Heart right ventricle (tissue), 16 donors: ENCODE measurements around the gene ZSWIM5. TPM values are rescaled to one million over a fixed set of nuclear protein-coding genes. Genes with fewer than 3 reads are reported as not detected.
"Not testable (repeated sequence)": the region's sequence is repeated elsewhere in the genome, so short reads cannot be mapped to it uniquely, and the experiment has no call there.

Source experiments
- ATAC-seq, 8 donors: fragments of 200-7000 bp; cut with Tn5 transposase; one replicate each; pipeline ENCODE4 v1.9.1; 2020; ENCODE audit warnings: mild to moderate bottlenecking in 8 of 8, moderate library complexity in 8 of 8, moderate number of reproducible peaks in 1 of 8
- DNase-seq, 2 donors: peaks; one replicate each; pipeline ENCODE4 v3.0.0-alpha.2; 2020
- H3K27ac ChIP-seq, 10 donors: fragments of 200-600 bp; sonication (generic) in 2 of 10; one replicate each; pipeline versions ENCODE4 v1.5.0 to v1.8.0; 2020 to 2022; ENCODE audit warnings: mild to moderate bottlenecking in 3 of 10
- H3K27me3 ChIP-seq, 7 donors: fragments of 200-600 bp; one replicate each; pipeline ENCODE4 v1.8.0; 2021 to 2022; ENCODE audit warnings: mild to moderate bottlenecking in 2 of 7
- H3K36me3 ChIP-seq, 9 donors: fragments of 200-600 bp; sonication (generic) in 1 of 9; one replicate each; pipeline versions ENCODE4 v1.5.0 to v1.8.0; 2020 to 2022; ENCODE audit warnings: mild to moderate bottlenecking in 2 of 9
- H3K4me1 ChIP-seq, 9 donors: fragments of 200-600 bp; sonication (generic) in 1 of 9; one replicate each; pipeline versions ENCODE4 v1.5.0 to v1.8.0; 2020 to 2022; ENCODE audit warnings: mild to moderate bottlenecking in 4 of 9
- H3K4me3 ChIP-seq, 10 donors: fragments of 200-600 bp; sonication (generic) in 2 of 10; one replicate each; pipeline versions ENCODE4 v1.5.0 to v1.8.0; 2020 to 2022; ENCODE audit warnings: mild to moderate bottlenecking in 7 of 10, moderate library complexity in 2 of 10
- H3K9me3 ChIP-seq, 11 donors: fragments of 200-600 bp in 10 of 11; sonication (generic) in 2 of 11; one replicate each; pipeline versions ENCODE4 v1.5.0 to v1.8.0; 2013 to 2022; ENCODE audit warnings: mild to moderate bottlenecking in 2 of 11, control low read depth in 1 of 11, moderate library complexity in 1 of 11
- CTCF ChIP-seq, 9 donors: fragments of 200-600 bp; sonication (generic) in 2 of 9; IDR thresholded peaks; one replicate each; pipeline versions ENCODE4 v1.5.0 to v1.8.0; 2021 to 2022; ENCODE audit warnings: antibody characterized with exemption in 9 of 9, mild to moderate bottlenecking in 5 of 9, moderate library complexity in 1 of 9
- WGBS, 2 donors: extraction: QIAGEN DNeasy Blood & Tissue Kit; methylation state at CpG; one replicate each; pipeline ENCODE4 v1.1.7; 2013; ENCODE audit warnings: inconsistent platforms in 1 of 2; 5-methylcytosine and 5-hydroxymethylcytosine counted together
- intact Hi-C, 10 donors: fragments of 100-400 bp; cut with DNase I; formaldehyde crosslinking; loops; one replicate each; pipeline versions ENCODE4 v1.11.1 to v1.14.2; 2022
- polyA plus RNA-seq, 2 donors: library from polyadenylated mRNA; stranded (reverse); fragments of 200-250 nt; gene quantifications; one replicate each; pipeline ENCODE4 v1.2.3, GENCODE V29; 2013
- total RNA-seq, 10 donors: library from RNA; stranded (reverse); fragmentation: NEBNext Ultra II Directional in 3 of 10; extraction: Animal tissue kit (Norgen Biotek cat#: 25700) in 3 of 10; gene quantifications; one replicate each; pipeline versions ENCODE4 v1.2.1 to v1.2.4, GENCODE V29; 2021 to 2023
- donor health status: Arrhythmogenic right ventricular cardiomyopathy.
- donor health status: ischemic (EF 13 %, LVEDD 7.1; RV severe dilation, severe dysfunction).
- donor health status: healthy with polysubstance abuse.
- donor health status: DM: no; HTN: yes; CAD: no.
- donor health status: DM: no; HTN: no; CAD: no.
- donor health status: ischemic (EF 25% LVEDD 6.9; RV normal size, moderate dysfunction).
- donor health status: ischemic (EF 25% LVEDD 5.7; RV mildly dilated, moderate dysfunction).
- donor health status: healthy.
- donor health status: DM: yes; HTN: yes; CAD: no.
- donor health status: Ischemic cardiomyopathy.
- donor health status: ischemic (EF 35%, LVEDD 5.7; RV mildly dilated, moderate dysfunction).
- donor health status: nonischemic (EF 11% LVEDD 7.7; RV severe dilation, severe dysfunction).
- donor health status: DM: yes; HTN: yes; CAD: no.
- donor health status: PGD.
- donor health status: ischemic (EF 29% LVEDD 5.4; RV normal size, mild dysfunction).
- donor health status: nonischemic (EF 23%, LVEDD 6.1; RV moderate dilation, normal function).

Gene ZSWIM5
- total and polyA plus RNA-seq, 12 donors = 0.22 to 1.7 (median 0.77) TPM

DNA sequence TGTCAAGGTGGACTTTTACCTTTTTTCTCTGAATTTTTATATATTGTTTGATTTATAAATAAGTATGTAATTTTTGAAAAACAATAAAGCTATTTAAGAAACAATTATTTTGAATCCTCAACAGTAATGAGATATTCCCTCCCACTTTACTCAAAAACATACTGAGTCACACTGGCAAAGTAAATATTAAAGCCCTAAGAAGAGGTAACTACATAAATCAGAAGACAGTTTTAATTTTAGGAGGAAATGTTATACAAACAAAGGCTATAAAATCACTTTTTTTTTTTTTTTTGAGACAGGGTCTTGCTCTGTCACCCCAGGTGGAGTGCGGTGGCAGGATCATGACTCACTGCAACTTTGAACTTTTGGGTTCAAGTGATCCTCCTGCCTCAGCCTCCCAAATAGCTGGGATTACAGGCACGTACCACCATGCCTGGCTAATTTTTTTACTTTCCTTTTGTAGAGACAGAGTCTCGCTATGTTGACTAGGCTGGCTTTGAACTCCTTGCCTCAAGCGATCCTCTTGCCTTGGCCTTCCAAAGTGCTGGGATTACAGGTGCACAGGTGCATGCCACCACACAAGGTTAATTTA lies 36.2 kb downstream of the ZSWIM5 start:
- H3K9me3 ChIP-seq = peaks cover 0 to 4% (median 0%) of the 10 kb centered on the region in 11 donors
- ATAC-seq (no peak), DNase-seq (no peak)
- WGBS, 2 donors = 89 to 90% methylated on average over 4 of the region's 4 CpGs
- no peaks in the 10 kb centered on the region for H3K27me3 ChIP-seq
- intact Hi-C loops = no loop called here
- TF ChIP-seq CTCF (IDR thresholded peaks at IDR 0.05) = no peak
- H3K4me1 ChIP-seq = no peaks in the 10 kb centered on the region
- no peaks in the 10 kb centered on the region for H3K36me3 ChIP-seq
- H3K27ac ChIP-seq = no peak overlapping the region
- no peak overlapping the region for H3K4me3 ChIP-seq

GRCh38 chr1:45167947-45168346 lies 38.5 kb downstream of the ZSWIM5 start:
- H3K27me3 ChIP-seq, H3K27ac ChIP-seq, DNase-seq, H3K36me3 ChIP-seq, ATAC-seq, H3K4me1 ChIP-seq, H3K4me3 ChIP-seq, intact Hi-C loops: not testable (repeated sequence)
- WGBS, 2 donors = 95 to 99% methylated on average over 6 of the region's 6 CpGs
- H3K9me3 ChIP-seq = peaks cover 0 to 22% (median 0%) of the 10 kb centered on the region in 11 donors

DNA sequence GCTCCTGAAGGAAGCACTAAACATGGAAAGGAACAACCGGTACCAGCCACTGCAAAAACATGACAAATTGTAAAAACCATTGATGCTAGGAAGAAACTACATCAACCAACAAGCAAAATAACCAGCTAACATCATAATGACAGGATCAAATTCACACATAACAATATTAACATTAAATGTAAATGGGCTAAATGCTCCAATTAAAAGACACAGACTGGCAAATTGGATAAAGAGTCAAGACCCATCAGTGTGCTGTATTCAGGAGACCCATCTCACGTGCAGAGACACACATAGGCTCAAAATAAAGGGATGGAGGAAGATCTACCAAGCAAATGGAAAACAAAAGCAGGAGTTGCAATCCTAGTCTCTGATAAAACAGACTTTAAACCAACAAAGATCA lies 42.1 kb downstream of the ZSWIM5 start:
- ATAC-seq, DNase-seq, H3K27me3 ChIP-seq, intact Hi-C loops, H3K4me1 ChIP-seq, H3K4me3 ChIP-seq, H3K27ac ChIP-seq, H3K36me3 ChIP-seq: not testable (repeated sequence)
- WGBS, 2 donors = 82 to 83% methylated on average over 1 to 2 of the region's 2 CpGs
- H3K9me3 ChIP-seq = peaks cover 0 to 31% (median 0%) of the 10 kb centered on the region in 11 donors

DNA sequence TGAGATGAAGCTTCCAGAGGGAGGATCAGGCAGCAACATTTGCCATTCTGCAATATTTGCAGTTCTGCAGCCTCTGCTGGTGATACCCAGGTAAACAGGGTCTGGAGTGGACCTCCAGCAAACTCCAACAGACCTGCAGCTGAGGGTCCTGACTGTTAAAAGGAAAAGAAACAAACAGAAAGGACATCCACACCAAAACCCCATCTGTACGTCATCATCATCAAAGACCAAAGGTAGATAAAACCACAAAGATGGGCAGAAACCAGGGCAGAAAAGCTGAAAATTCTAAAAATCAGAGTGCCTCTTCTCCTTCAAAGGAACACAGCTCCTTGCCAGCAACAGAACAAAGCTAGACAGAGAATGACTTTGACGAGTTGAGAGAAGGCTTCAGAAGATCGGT lies 43.3 kb downstream of the ZSWIM5 start:
- peaks cover 0 to 31% (median 0%) of the 10 kb centered on the region in 11 donors for H3K9me3 ChIP-seq
- H3K27me3 ChIP-seq, intact Hi-C loops, H3K4me1 ChIP-seq, H3K4me3 ChIP-seq, DNase-seq, H3K36me3 ChIP-seq, ATAC-seq, H3K27ac ChIP-seq: not testable (repeated sequence)
- WGBS, 2 donors = 95% methylated on average over 3 of the region's 3 CpGs

DNA sequence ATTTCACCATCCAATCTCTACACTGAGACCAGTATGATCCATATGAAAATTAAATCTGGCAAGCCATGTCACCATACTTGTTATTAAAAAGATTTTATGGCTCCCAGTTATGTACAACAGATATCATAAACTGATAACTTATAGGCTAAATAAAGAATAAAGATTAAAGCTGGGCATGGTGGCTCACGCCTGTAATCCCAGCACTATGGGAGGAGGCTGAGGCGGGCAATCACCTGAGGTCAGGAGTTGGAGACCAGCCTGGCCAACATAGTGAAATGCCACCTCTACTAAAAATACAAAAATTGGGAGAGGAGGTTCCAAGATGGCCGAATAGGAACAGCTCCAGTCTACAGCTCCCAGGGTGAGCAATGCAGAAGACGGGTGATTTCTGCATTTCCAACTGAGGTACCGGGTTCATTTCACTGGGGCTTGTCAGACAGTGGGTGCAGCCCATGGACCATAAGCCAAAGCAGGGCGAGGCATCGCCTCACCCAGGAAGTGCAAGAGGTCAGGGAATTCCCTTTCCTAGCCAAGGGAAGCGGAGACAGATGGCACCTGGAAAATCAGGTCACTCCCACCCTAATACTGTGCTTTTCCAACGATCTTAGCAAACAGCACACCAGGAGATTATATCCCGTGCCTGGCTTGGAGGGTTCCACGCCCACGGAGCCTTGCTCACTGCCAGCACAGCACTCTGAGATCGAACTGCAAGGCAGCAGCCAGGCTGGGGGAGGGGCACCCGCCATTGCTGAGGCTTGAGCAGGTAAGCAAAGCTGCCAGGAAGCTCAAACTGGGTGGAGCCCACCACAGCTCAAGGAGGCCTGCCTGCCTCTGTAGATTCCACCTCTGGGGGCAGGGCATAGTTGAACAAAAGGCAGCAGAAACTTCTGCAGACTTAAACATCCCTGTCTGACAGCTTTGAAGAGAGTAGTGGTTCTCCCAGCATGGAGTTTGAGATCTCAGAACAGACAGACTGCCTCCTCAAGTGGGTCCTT lies 44.1 kb downstream of the ZSWIM5 start:
- H3K4me3 ChIP-seq, H3K36me3 ChIP-seq, DNase-seq, H3K27me3 ChIP-seq, H3K27ac ChIP-seq, H3K4me1 ChIP-seq, intact Hi-C loops, ATAC-seq: not testable (repeated sequence)
- H3K9me3 ChIP-seq = peaks cover 0 to 31% (median 0%) of the 10 kb centered on the region in 11 donors
- WGBS, 2 donors = 86 to 87% methylated on average over 14 of the region's 14 CpGs

GRCh38 chr1:45155957-45156356 lies 50.4 kb downstream of the ZSWIM5 start:
- no peaks in the 10 kb centered on the region for H3K4me1 ChIP-seq
- intact Hi-C loops = no loop called here
- ATAC-seq (no peak), DNase-seq (no peak)
- no peak overlapping the region for H3K27ac ChIP-seq
- no peaks in the 10 kb centered on the region for H3K36me3 ChIP-seq
- H3K4me3 ChIP-seq = no peak overlapping the region
- TF ChIP-seq CTCF (IDR thresholded peaks at IDR 0.05) = no peak
- H3K9me3 ChIP-seq = peaks cover 0 to 20% (median 2%) of the 10 kb centered on the region in 11 donors
- H3K27me3 ChIP-seq = no peaks in the 10 kb centered on the region
